Neural crest cell (in vitro differentiated cells): ENCODE results near the gene FBXW11. TPM values are rescaled to one million over a fixed set of nuclear protein-coding genes. Genes with fewer than 3 reads are reported as not detected.
"Not testable (repeated sequence)": the region's sequence is repeated elsewhere in the genome, so short reads cannot be mapped to it uniquely, and the experiment has no call there.

Experiments
- DNase-seq: peaks from one replicate; pipeline ENCODE4 v3.0.0; 2021; ENCODE audit warnings: low read depth, mixed read lengths, low spot score
- H3K27ac Mint-ChIP-seq: one replicate; pipeline ENCODE4 v1.8.0; 2021; ENCODE audit warnings: mild to moderate bottlenecking, mixed read lengths; ENCODE audit not compliant: unreplicated experiment
- H3K27me3 Mint-ChIP-seq: 2 replicates; pipeline ENCODE4 v1.8.0; 2021; ENCODE audit warnings: low read depth, mild to moderate bottlenecking, mixed read lengths
- H3K36me3 Mint-ChIP-seq: 2 replicates; pipeline ENCODE4 v1.8.0; 2021; ENCODE audit warnings: low read depth, mild to moderate bottlenecking, mixed read lengths
- H3K4me1 Mint-ChIP-seq: 2 replicates; pipeline ENCODE4 v1.8.0; 2021; ENCODE audit warnings: mixed read lengths
- H3K4me3 Mint-ChIP-seq: one replicate; pipeline ENCODE4 v1.8.0; 2021; ENCODE audit warnings: mild to moderate bottlenecking, mixed read lengths
- H3K9me3 Mint-ChIP-seq: 2 replicates; pipeline ENCODE4 v1.8.0; 2021; ENCODE audit warnings: mixed read lengths
- CTCF ChIP-seq: fragments of 200-600 bp; sonication (generic); conservative IDR thresholded peaks from 2 replicates; pipeline ENCODE4 v1.5.0; 2021; ENCODE audit warnings: antibody characterized with exemption, mild to moderate bottlenecking
- total RNA-seq: library from RNA; stranded (reverse); gene quantifications from 2 replicates; pipeline ENCODE4 v1.2.1, GENCODE V29; 2021

The FBXW11 gene
- total RNA-seq, 1 donor from 2014 or later: 66.6 TPM

DNA sequence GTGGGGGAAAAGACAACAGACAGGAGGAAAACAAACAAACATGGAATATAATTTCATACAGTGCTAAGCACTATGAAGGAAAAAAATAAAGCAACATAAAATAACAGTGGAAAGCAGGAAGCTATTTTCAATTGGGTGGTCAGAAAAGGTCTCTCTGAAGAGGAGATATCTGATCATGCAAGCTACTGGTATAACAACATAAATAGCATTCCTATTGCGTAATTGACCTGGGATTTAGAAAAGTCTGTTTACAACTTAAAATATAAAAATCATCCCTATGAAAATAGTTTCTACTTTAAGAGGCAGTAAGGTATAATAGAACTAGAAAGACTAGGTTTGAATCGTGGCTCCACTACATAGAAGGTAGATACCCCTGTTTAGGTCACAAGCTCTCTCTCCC lies 61.4 kb downstream of the FBXW11 start:
- H3K27me3 Mint-ChIP-seq: no peaks in the 10 kb centered on the region
- DNase-seq: no peak
- H3K4me3 Mint-ChIP-seq: no peak overlapping the region
- no peaks in the 10 kb centered on the region for H3K9me3 Mint-ChIP-seq
- H3K4me1 Mint-ChIP-seq: peaks cover 30% of the 10 kb centered on the region
- no peak for TF ChIP-seq CTCF
- H3K36me3 Mint-ChIP-seq: peaks cover 3% of the 10 kb centered on the region
- H3K27ac Mint-ChIP-seq: peak overlapping the region; percentile 23

DNA sequence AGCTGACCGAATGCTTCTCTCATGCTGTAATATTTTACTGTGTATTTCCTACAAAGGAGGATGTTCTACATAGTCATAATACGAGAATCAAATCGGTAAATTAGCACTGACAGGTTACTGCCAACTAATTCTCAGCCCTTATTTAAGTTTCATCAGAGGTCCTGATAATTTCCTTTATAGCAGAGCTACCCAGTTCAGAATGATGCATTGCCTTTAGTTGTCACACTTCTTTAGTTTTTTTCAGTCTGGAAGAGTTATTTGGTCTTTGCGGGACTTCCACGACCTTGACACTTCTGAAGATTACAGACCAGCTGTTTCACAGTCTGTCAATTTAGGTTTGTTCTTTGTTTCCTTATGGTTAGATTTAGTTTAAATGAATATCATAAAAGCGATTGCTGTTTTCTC lies 64.3 kb downstream of the FBXW11 start:
- not testable (repeated sequence) for H3K36me3 Mint-ChIP-seq, DNase-seq, H3K27me3 Mint-ChIP-seq, H3K4me3 Mint-ChIP-seq, H3K9me3 Mint-ChIP-seq, H3K27ac Mint-ChIP-seq
- peaks cover 26% of the 10 kb centered on the region for H3K4me1 Mint-ChIP-seq

DNA sequence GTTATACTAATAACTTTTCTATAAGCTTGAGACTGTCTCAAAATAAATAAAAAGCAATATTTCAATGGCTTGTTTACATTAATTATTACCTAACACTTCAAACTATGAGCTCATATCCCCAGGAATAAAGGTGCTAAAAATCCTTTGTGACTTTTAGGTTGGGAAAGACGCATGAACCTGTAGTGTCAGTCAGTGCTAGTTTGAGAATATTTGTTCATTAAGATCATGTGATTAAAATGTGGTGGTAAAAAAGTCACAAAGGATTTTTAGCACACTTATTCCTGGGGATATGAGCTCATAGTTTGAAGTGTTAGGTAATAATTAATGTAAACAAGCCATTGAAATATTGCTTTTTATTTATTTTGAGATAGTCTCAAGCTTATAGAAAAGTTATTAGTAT lies 64.8 kb downstream of the FBXW11 start:
- not testable (repeated sequence) for H3K27ac Mint-ChIP-seq, H3K4me3 Mint-ChIP-seq, H3K36me3 Mint-ChIP-seq, H3K27me3 Mint-ChIP-seq, DNase-seq, H3K9me3 Mint-ChIP-seq
- H3K4me1 Mint-ChIP-seq: peaks cover 26% of the 10 kb centered on the region

- H3K27me3 Mint-ChIP-seq, H3K36me3 Mint-ChIP-seq, H3K27ac Mint-ChIP-seq, H3K9me3 Mint-ChIP-seq, H3K4me3 Mint-ChIP-seq, DNase-seq: not testable (repeated sequence)
- peaks cover 23% of the 10 kb centered on the region for H3K4me1 Mint-ChIP-seq
These were observed 65.2 kb downstream of the FBXW11 start for GRCh38 chr5:171941275-171941674.

GRCh38 chr5:171939951-171940350 lies 66.5 kb downstream of the FBXW11 start:
- H3K36me3 Mint-ChIP-seq: peaks cover 7% of the 10 kb centered on the region
- H3K27ac Mint-ChIP-seq: no peak overlapping the region
- peaks cover 21% of the 10 kb centered on the region for H3K4me1 Mint-ChIP-seq
- H3K9me3 Mint-ChIP-seq: no peaks in the 10 kb centered on the region
- no peak for TF ChIP-seq CTCF
- DNase-seq: no peak
- no peaks in the 10 kb centered on the region for H3K27me3 Mint-ChIP-seq
- H3K4me3 Mint-ChIP-seq: no peak overlapping the region

DNA sequence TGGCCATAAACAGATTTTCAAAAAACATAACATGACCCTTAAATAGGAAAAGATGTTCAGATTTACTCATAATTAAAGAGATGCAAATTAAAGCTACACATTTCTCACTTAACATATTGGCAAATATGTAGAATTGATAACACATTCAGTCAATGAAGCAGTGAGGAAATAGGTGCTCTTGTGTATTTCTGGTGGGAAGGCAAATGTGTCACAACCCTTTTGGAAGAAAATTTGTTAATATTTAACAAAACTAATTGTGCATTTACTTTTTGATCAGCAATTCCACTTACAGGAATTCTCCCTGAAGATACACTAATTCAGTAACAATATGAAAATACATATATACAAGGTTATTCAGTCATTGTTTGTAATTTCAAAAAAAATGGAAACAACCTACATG lies 68.1 kb downstream of the FBXW11 start:
- peaks cover 2% of the 10 kb centered on the region for H3K9me3 Mint-ChIP-seq
- peaks cover 22% of the 10 kb centered on the region for H3K4me1 Mint-ChIP-seq
- H3K27me3 Mint-ChIP-seq: no peaks in the 10 kb centered on the region
- no peak for TF ChIP-seq CTCF
- no peak overlapping the region for H3K4me3 Mint-ChIP-seq
- H3K27ac Mint-ChIP-seq: no peak overlapping the region
- H3K36me3 Mint-ChIP-seq: peaks cover 12% of the 10 kb centered on the region
- DNase-seq: no peak

GRCh38 chr5:171937351-171937750 lies 69.1 kb downstream of the FBXW11 start:
- no peak for TF ChIP-seq CTCF
- peaks cover 15% of the 10 kb centered on the region for H3K4me1 Mint-ChIP-seq
- no peak overlapping the region for H3K27ac Mint-ChIP-seq
- peaks cover 18% of the 10 kb centered on the region for H3K36me3 Mint-ChIP-seq
- H3K4me3 Mint-ChIP-seq: no peak overlapping the region
- no peak for DNase-seq
- no peaks in the 10 kb centered on the region for H3K27me3 Mint-ChIP-seq
- peaks cover 7% of the 10 kb centered on the region for H3K9me3 Mint-ChIP-seq
